Upper lobe of right lung (tissue), 1 donor: ENCODE measurements around the gene MT1M. TPM values are rescaled to one million over a fixed set of nuclear protein-coding genes. Genes with fewer than 3 reads are reported as not detected.
A peak's percentile ranks its signal among the peaks of the same experiment; 100 is the strongest.
"Not testable (repeated sequence)": the region's sequence is repeated elsewhere in the genome, so short reads cannot be mapped to it uniquely, and the experiment has no call there.

ENCODE experiments used
- ATAC-seq: fragments of 200-7000 bp; cut with Tn5 transposase; one replicate; pipeline ENCODE4 v1.9.1; 2020; ENCODE audit warnings: mild to moderate bottlenecking, moderate library complexity
- DNase-seq: peaks from one replicate; pipeline ENCODE4 v3.0.0-alpha.2; 2020
- H3K27ac ChIP-seq: fragments of 200-600 bp; one replicate; pipeline ENCODE4 v1.8.0; 2022
- H3K27me3 ChIP-seq: fragments of 200-600 bp; one replicate; pipeline ENCODE4 v1.8.0; 2022; ENCODE audit warnings: mild to moderate bottlenecking
- H3K36me3 ChIP-seq: fragments of 200-600 bp; one replicate; pipeline ENCODE4 v1.8.0; 2022
- H3K4me1 ChIP-seq: fragments of 200-600 bp; one replicate; pipeline ENCODE4 v1.8.0; 2022
- H3K4me3 ChIP-seq: fragments of 200-600 bp; one replicate; pipeline ENCODE4 v1.8.0; 2022; ENCODE audit warnings: mild to moderate bottlenecking
- H3K9me3 ChIP-seq: fragments of 200-600 bp; one replicate; pipeline ENCODE4 v1.8.0; 2022
- intact Hi-C: fragments of 100-400 bp; cut with DNase I; formaldehyde crosslinking; loops from one replicate; pipeline ENCODE4 v1.11.0; 2022
- total RNA-seq: library from RNA; stranded (reverse); fragmentation: NEBNext Ultra II Directional; extraction: Animal tissue kit (Norgen Biotek cat#: 25700); gene quantifications from one replicate; pipeline ENCODE4 v1.2.1, GENCODE V29; 2021
- TF ChIP-seq, protein P1 (sequence below): fragments of 200-600 bp; IDR thresholded peaks from one replicate; pipeline ENCODE4 v1.8.0; 2022; ENCODE audit warnings: antibody characterized with exemption
- donor health status: DM: no; HTN: yes; CAD: no; lungs with severe emphysema.

Gene MT1M
- total RNA-seq, 1 donor from 2014 or later = 40.3 TPM

DNA sequence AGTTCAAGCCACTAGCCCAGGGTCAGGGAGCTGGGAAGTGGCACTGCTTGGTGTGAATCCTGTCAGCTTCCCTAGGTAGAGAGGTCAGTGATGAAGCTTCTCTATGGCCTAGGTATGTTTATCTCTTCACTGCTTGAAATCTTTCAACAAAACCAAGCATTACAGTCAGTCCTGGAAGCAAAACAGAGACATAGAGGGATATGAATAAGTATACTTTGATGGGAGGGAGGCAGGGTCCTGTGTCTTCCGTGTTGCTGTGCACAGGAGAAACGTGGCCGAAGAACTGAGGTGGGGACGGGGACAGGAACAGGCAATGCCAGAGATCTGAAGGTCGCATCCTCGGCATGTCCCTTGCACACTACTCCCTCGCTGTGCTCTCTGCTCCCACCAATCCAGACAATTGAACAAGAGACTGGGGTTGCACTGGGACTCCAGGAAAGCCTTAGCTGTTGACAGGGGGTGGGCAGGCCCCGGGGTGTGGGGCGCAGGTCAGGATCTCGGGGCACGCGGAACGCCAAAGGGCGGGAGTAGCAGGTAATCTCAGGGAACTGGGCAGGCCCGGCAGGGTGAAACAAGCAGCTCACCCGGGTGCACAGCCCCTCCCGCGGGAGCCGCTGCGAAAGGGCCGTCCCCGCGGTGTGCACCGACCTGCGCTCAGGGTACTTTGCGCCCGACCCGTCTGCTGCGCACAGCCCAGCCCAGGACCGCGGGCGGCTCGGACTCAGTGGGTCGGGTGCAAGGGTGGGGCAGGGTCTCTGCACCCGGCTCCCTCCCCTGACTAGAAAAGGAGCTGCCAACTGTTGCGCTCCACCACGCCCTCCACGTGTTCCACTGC lies 36.8 kb downstream of the MT1M start, which contains the start of gene MT1H:
TSS of gene MT1H (plus strand) at position 810 of the 835 bp plus-strand sequence. CDS start 71 bp downstream, outside the sequence.
- DNase-seq (no peak), ATAC-seq (no peak)
- Histone ChIP-seq H3K9me3 (no peaks in the 10 kb centered on the region), H3K4me3 (no peak within 1 kb of the TSS), H3K27me3 (peaks cover 69% of the 10 kb centered on the region), H3K4me1 (peaks cover 8% of the 10 kb centered on the region), H3K36me3 (no peaks in the 10 kb centered on the region), H3K27ac (no peak within 1 kb of the TSS)
- TF ChIP-seq, protein P1, sequence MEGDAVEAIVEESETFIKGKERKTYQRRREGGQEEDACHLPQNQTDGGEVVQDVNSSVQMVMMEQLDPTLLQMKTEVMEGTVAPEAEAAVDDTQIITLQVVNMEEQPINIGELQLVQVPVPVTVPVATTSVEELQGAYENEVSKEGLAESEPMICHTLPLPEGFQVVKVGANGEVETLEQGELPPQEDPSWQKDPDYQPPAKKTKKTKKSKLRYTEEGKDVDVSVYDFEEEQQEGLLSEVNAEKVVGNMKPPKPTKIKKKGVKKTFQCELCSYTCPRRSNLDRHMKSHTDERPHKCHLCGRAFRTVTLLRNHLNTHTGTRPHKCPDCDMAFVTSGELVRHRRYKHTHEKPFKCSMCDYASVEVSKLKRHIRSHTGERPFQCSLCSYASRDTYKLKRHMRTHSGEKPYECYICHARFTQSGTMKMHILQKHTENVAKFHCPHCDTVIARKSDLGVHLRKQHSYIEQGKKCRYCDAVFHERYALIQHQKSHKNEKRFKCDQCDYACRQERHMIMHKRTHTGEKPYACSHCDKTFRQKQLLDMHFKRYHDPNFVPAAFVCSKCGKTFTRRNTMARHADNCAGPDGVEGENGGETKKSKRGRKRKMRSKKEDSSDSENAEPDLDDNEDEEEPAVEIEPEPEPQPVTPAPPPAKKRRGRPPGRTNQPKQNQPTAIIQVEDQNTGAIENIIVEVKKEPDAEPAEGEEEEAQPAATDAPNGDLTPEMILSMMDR = no peak
- intact Hi-C loops = no loop called here

DNA sequence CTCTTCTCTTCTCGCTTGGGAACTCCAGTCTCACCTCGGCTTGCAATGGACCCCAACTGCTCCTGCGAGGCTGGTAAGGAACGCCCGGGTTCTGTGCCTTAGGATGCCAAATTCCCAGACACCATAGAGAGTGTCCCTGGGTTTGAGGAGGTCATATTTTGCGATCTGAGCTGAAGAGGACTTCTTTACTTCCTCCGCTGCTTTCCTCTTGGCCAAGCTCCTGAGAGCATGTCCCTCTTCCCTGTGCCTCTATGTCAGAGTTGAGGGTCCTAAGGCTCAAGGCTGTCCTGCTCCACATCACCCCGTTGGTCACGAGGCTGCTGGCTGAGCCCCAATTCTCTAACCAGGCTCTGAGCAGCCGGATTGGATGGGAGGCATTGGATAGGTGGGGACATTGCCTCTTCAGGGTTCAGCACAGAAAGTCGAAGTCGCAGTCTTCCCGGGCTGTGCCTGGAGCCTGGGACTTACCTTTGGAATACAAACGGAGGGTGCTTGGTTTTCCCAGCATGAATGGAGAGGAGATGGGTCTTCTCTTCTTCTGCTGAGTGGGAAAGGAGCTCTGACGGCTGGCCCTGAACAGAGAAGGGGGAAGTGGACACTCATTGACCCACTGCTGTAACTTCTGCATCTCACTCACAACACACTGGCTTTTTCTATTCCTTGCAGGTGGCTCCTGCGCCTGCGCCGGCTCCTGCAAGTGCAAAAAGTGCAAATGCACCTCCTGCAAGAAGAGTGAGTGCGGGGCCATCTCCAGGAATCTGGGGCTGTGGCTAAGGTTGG lies 37.6 kb downstream of the MT1M start:
- Histone ChIP-seq H3K27ac (no peak overlapping the region), H3K4me1 (peaks cover 8% of the 10 kb centered on the region), H3K9me3 (no peaks in the 10 kb centered on the region), H3K27me3 (peaks cover 61% of the 10 kb centered on the region), H3K4me3 (no peak overlapping the region), H3K36me3 (no peaks in the 10 kb centered on the region)
- intact Hi-C loops = no loop called here
- DNase-seq = no peak
- TF ChIP-seq, protein P1 = no peak
- peak; percentile 27 for ATAC-seq

DNA sequence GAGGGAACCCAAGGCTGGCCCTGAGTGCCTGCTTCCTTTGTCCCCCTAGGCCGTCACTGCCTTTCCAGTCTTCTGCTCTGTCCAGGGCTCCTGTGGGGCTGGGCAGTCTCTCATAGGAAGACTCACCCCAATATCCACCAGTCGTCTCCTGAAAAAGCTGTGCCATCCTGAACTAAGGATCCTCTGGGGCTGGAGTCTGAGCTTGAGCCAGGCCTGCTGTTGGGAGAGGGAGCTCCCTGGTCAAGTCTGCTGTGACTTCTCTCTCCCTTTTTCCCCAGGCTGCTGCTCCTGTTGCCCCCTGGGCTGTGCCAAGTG lies 38.1 kb downstream of the MT1M start:
- peaks cover 8% of the 10 kb centered on the region for H3K4me1 ChIP-seq
- no peaks in the 10 kb centered on the region for H3K36me3 ChIP-seq
- TF ChIP-seq, protein P1 = no peak
- no peak for DNase-seq
- intact Hi-C loops = no loop called here
- no peak for ATAC-seq
- no peak overlapping the region for H3K4me3 ChIP-seq
- no peak overlapping the region for H3K27ac ChIP-seq
- H3K9me3 ChIP-seq = no peaks in the 10 kb centered on the region
- H3K27me3 ChIP-seq = peaks cover 63% of the 10 kb centered on the region

DNA sequence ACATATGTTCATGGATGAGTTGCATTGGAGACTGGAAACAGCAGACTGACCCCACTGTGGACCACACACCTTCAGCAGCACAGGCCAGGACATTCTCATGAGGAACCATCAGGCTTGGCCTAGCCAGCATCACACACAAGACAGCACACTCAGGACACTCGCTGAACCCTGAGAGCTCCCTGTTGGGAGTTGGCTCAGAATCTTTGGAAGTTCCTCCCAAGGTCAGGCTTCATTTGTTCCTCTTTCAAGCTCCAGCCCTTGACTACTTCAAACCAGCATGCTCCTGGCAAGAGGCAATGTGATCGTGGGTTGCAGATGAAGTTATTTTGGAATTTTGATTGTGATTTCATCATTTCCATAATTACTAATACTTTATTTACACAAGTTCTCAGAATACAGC lies 39.2 kb downstream of the MT1M start:
- H3K9me3 ChIP-seq, H3K36me3 ChIP-seq, H3K4me3 ChIP-seq, intact Hi-C loops, DNase-seq, H3K27ac ChIP-seq, ATAC-seq: not testable (repeated sequence)
- Histone ChIP-seq H3K4me1 (peaks cover 14% of the 10 kb centered on the region), H3K27me3 (peaks cover 68% of the 10 kb centered on the region)

DNA sequence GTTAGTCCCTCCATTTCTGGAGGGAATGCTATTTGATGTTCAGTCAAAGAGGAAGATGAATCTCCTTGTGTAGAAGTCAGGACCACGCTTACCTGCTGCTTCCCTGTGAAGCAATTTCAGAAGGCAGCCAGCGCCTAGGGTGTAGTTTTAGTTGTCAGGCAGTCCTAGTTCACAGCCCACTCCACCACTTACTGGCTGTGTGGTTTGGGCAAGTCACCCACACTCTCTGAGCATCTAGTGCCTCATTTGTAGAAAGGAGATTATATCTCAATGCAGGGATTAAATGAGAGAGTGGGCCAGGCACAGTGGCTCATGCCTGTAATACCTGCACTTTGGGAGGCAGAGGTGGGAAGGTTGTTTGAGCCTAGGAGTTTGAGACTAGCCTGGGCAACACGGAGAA lies 39.7 kb downstream of the MT1M start:
- DNase-seq, H3K9me3 ChIP-seq, H3K36me3 ChIP-seq, intact Hi-C loops, H3K27ac ChIP-seq, H3K4me3 ChIP-seq, ATAC-seq: not testable (repeated sequence)
- Histone ChIP-seq H3K4me1 (peaks cover 14% of the 10 kb centered on the region), H3K27me3 (peaks cover 66% of the 10 kb centered on the region)

DNA sequence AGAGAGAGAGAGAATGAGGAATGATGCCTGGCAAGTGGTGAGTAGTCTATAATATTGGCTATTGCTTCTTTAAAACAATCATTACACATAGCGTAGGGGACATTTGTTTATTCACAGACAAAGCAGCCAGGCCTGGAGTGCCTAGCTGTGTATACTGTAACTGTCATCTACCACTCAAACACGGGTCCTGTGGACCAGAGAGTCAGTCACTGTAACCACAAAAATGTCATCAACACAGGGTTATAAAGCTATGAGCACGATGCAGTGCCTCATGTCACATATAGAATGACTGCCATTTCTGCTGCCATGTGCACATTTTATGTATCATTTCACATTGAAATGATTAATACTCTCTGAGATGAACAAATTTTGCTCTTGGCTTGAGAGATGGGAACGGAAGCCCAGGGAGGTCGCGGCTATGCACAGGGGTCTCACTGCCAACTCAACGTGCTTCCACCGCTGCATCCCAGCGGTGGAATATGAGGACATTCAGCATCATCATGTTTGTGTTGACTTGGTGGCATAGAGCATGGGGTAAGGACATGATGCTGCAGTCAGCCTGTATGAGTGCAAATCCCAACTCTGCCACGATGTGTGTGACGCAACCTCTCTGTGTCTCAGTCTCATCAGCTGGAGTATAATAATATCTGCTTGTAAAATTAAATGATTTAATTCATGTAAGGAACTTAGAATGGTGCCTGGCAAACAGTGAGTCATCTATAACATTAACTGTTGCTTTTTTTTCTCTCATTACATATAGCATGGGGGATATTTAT lies 40.5 kb downstream of the MT1M start:
- Histone ChIP-seq H3K9me3 (no peaks in the 10 kb centered on the region), H3K36me3 (no peaks in the 10 kb centered on the region), H3K4me3 (no peak overlapping the region), H3K4me1 (peaks cover 14% of the 10 kb centered on the region), H3K27ac (no peak overlapping the region), H3K27me3 (peaks cover 58% of the 10 kb centered on the region)
- intact Hi-C loops = no loop called here
- DNase-seq (no peak), ATAC-seq (no peak)
- TF ChIP-seq, protein P1 = no peak
